ENCODE results near the gene CCDC14.
A peak's percentile ranks its signal among the peaks of the same experiment; 100 is the strongest.
"Not testable (repeated sequence)": the region's sequence is repeated elsewhere in the genome, so short reads cannot be mapped to it uniquely, and the experiment has no call there.

CCDC14 gene

GRCh38 chr3:123909785-123910184 lies 51.2 kb downstream of the CCDC14 start:
- DNase-seq (ENCODE audit: low read depth in 3 of 3): no peak

DNA sequence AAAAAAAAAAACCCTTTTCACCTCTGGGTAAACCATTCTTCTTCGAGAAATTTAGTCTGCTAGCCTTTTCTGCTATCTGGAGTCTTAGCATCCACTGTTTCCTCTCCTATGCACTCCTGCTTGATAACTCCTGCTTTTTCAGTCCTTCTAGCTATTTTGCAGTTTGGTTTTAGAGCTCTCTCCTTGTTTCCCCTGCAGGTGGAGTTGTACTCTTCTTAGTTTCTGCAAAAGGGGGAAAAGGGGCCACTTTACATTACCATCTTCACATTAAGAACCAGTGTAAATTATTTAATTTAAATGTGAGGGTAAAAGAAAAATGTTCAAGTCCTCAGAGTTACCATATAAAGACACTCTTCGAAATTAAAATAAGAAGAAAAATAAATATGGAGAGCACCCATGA lies 53.3 kb downstream of the CCDC14 start:
- DNase-seq (ENCODE audit: low read depth in 3 of 3): no peak

- DNase-seq (ENCODE audit: low read depth in 3 of 3): no peak
These were observed 61.6 kb downstream of the CCDC14 start for GRCh38 chr3:123899300-123899865.

- DNase-seq (ENCODE audit: low read depth in 3 of 3): no peak
These were observed 68.0 kb downstream of the CCDC14 start for GRCh38 chr3:123893012-123893411.

DNA sequence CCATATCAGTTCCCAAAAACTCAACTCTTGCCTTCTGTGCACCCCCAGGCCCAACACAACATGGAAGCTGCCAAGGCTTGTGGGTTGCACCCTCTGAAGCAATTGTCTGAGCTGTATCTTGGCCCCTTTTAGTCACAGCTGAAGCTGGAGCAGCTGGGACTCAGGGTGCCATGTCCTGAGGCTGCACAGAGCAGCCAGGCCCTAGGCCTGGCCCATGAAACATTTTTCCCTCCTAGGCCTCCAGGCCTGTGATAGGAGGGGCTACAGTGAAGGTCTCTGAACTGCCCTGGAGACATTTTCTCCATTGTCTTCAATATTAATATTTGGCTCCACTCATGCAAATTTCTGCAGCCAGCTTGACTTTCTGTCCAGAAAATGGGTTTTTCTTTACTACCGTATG lies 68.8 kb downstream of the CCDC14 start:
- DNase-seq (ENCODE audit: low read depth in 3 of 3): no peak

DNA sequence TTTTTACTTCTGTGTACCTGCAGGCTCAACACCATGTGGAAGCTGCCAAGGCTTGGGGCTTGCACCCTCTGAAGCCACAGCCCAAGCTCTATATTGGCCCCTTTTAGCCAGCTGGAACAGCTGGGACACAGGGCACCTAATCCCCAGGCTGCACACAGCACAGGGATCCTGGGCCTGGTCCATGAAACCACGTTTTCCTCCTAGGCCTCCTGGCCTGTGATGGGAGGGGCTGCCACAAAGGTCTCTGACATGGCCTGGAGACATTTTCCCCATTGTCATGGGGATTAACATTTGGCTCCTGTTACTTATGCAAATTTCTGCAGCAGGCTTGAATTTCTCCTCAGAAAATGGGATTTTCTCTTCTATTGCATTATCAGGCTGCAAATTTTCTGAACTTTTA lies 70.0 kb downstream of the CCDC14 start:
- not testable (repeated sequence) for DNase-seq (ENCODE audit: low read depth in 3 of 3)

DNA sequence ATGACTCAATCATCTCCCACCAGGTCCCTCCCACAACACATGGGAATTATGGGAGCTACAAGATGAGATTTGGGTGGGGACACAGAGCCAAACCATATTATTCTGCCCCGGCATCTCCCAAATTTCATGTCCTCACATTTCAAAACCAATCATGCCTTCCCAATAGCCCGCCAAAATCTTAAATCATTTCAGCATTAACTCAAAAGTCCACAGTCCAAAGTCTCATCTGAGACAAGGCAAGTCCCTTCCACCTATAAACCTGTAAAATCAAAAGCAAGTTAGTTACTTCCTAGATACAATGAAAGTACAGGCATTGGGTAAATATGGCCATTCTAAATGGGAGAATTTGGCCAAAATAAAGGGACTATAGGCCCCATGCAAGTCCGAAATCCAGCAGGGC lies 70.9 kb downstream of the CCDC14 start:
- not testable (repeated sequence) for DNase-seq (ENCODE audit: low read depth in 3 of 3)

- no peak for DNase-seq (ENCODE audit: low read depth in 3 of 3)
These were observed 76.0 kb downstream of the CCDC14 start for GRCh38 chr3:123884993-123885392.

DNA sequence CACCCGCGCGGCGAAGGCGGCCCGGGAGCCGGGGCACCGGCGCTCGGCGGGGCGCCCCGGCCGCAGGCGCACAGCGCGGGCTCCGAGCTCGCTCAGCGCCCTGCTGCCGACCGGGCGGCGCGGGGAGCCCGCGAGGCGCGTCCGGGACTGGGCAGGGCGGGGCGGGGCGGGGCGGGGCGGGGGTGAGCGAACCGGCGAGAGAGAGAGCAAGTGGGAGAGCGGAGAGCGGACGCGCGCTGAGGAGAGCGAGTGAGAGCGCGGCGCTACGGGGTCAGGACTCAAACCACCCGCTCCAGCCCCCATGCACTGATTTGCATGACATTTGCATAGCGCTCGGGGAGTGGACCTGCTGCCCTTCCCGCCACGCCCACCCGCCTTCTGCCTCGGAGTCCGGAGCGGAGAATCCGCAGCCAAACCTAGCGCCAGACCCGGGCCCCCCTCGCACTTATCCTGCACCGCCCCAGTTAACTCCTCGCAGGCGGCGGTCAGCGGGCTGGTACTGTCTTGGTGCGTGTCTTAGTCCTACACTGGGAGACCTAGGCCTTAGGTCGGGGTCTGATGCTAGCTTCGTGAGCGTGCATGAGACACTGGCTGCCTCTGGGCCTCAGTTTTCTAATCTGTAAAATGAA lies 76.7 kb downstream of the CCDC14 start, which contains the start of gene MYLK:
TSS of gene MYLK (minus strand) at position 130 of the 629 bp plus-strand sequence. CDS start 90,491 bp downstream, outside the sequence.
- peak; percentile 11 to 38 (median 23) for DNase-seq (ENCODE audit: low read depth in 3 of 3)

GRCh38 chr3:123883701-123884202 lies 77.3 kb downstream of the CCDC14 start:
- DNase-seq (ENCODE audit: low read depth in 3 of 3): no peak

DNA sequence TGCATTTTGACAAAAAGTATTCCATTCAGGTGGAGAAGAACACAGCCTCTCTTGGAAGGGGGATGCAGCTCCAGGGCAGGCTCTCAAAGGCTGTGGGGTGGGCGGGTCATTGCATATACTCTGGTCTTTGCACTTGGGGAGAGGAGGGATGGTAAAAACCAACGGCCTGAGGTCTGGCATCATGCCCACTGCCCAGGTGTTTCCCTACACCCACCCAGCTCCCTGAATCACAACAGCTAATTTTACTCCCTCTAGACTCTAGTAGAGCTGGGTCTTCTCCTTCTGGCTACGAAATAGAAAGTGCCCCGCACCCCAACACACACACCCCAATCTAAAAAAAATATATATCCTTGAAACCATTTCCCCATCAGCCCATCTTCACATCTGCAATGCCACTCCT lies 77.9 kb downstream of the CCDC14 start:
- DNase-seq (ENCODE audit: low read depth in 3 of 3): no peak

GRCh38 chr3:123881771-123882170 lies 79.3 kb downstream of the CCDC14 start:
- no peak for DNase-seq (ENCODE audit: low read depth in 3 of 3)

GRCh38 chr3:123880998-123881561 lies 79.9 kb downstream of the CCDC14 start:
- DNase-seq (ENCODE audit: low read depth in 3 of 3): no peak

DNA sequence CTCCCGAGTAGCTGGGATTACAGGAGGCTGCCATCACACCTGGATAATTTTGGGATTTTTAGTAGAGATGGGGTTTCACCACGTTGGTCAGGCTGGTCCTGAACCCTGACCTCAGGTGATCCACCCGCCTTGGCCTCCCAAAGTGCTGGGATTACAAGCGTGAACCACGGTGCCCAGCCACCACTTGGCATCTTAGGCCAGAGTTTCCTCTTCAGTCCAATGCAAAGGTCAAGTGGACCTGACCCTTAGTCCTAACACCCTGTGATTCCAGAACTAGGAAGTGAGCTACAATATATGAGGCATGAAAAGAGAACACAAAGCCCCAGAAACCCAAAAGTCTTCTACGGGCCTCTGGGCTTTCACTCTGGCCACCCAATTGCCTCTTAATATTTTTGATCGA lies 82.2 kb downstream of the CCDC14 start:
- no peak for DNase-seq (ENCODE audit: low read depth in 3 of 3)

DNA sequence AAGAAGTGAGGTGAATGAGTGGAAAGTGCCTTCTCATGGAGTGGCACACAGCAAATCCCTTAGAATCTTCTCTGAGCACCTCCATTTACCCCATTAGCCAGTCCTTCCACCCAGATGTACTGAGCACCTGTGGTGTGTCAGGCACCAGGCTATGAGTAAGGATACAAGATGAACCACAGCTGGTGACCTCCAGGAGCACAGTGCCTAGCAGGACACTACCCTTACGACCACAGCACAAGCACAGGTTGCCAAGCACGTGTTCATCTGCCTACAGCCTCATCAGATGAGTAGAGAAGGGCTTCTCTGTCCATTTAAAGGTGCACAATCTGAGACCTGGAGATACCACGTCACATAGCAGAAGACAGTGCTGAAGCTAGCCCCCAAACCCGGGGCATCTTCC lies 83.1 kb downstream of the CCDC14 start:
- no peak for DNase-seq (ENCODE audit: low read depth in 3 of 3)

DNA sequence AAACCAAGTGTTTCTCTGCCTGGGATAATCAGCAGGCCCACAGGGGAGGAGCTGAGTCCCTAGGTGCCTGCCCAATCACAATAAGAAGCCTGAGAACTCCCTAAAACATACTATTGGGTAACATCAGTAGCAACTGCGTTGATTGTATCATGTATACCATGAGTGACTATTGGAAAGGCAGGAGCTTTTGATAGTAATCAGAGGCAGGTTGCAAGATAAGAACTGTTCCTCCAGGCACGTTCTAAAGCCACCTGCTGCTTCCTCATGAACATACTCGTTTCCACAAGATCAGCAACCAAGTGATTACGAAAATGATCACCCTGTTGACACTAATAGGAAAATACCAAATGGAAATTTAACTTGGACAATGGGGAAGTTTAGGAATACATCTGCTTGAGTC lies 83.6 kb downstream of the CCDC14 start:
- DNase-seq (ENCODE audit: low read depth in 3 of 3): no peak

- DNase-seq (ENCODE audit: low read depth in 3 of 3): no peak
These were observed 84.2 kb downstream of the CCDC14 start for GRCh38 chr3:123876858-123877257.

- DNase-seq (ENCODE audit: low read depth in 3 of 3): no peak
These were observed 88.4 kb downstream of the CCDC14 start for GRCh38 chr3:123872621-123873020.

DNA sequence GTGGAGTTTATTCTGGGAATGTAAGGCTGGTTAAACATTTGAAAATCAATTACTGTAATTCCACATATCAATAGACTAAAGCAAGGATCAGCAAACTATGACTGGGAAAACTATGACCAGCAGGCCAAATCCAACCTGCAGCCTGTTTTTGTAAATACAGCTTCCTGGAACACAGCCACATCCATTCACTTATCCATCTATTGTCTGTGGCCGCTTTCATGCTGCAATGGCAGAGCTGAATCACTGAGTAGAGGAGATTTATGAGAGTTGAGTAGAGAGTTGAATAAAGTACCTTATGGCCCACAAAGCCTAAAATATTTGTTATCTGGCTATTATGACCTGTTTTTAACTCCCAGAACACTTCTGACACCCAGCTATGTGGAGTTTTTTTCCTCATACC lies 89.1 kb downstream of the CCDC14 start:
- no peak for DNase-seq (ENCODE audit: low read depth in 3 of 3)

DNA sequence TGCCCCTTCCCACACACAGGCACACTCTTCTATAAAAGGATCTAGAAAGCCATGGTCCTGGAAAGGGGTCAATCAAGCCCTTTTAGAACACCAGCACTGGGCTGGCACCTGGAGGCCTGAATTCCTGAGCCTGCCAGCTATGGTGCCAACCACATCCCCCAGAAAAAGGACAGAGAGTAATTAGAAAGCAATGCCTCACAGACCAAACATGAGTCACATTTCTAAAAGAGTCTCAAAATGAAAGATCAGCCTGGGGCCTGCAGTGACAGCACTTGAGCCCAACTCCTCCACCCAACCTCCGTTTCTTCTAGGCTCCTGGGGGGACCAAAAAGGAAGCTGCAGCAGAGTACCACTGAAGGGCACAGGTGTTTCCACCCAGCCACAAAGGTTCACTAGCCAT lies 91.0 kb downstream of the CCDC14 start:
- no peak for DNase-seq (ENCODE audit: low read depth in 3 of 3)

DNA sequence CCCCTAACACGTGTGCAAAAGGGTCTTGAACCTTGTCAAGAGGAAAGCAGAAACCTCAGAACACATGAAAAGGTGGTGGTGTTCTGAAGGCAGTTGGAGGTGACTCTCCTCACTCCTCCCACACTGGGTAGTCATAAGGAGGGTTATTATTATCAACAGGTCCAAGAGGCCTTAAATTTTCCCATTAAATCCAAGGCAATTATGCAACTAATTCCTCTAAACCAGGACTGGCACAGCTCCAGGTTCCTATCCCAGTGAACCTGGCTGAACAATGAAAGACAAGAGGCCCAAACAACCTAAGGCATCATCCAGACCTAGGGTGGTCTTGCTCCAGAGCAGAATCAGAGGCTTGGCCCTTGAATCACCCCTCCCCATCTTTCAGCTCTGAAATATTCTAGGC lies 91.9 kb downstream of the CCDC14 start:
- no peak for DNase-seq (ENCODE audit: low read depth in 3 of 3)

GRCh38 chr3:123864706-123865105 lies 96.3 kb downstream of the CCDC14 start:
- no peak for DNase-seq (ENCODE audit: low read depth in 3 of 3)
